Mammary epithelial cell (primary cell): ENCODE results near the gene NLRP9.

ENCODE experiments used
- EZH2 ChIP-seq: IDR thresholded peaks from 2 replicates; pipeline ENCODE4 v1.6.1; 2012; ENCODE audit warnings: low read length, inconsistent platforms, borderline replicate concordance
- TF ChIP-seq, protein P1 (sequence below), 2 donors: IDR thresholded peaks in 1 of 2; conservative IDR thresholded peaks in 1 of 2; 2 replicates each; pipeline ENCODE4 v1.5.1; 2011 to 2012; ENCODE audit warnings: inconsistent platforms in 2 of 2, low read length in 2 of 2, mild to moderate bottlenecking in 2 of 2, control low read depth in 1 of 2, low read depth in 1 of 2; ENCODE audit not compliant: insufficient read depth in 1 of 2; ENCODE audit errors: extremely low read depth in 1 of 2

DNA sequence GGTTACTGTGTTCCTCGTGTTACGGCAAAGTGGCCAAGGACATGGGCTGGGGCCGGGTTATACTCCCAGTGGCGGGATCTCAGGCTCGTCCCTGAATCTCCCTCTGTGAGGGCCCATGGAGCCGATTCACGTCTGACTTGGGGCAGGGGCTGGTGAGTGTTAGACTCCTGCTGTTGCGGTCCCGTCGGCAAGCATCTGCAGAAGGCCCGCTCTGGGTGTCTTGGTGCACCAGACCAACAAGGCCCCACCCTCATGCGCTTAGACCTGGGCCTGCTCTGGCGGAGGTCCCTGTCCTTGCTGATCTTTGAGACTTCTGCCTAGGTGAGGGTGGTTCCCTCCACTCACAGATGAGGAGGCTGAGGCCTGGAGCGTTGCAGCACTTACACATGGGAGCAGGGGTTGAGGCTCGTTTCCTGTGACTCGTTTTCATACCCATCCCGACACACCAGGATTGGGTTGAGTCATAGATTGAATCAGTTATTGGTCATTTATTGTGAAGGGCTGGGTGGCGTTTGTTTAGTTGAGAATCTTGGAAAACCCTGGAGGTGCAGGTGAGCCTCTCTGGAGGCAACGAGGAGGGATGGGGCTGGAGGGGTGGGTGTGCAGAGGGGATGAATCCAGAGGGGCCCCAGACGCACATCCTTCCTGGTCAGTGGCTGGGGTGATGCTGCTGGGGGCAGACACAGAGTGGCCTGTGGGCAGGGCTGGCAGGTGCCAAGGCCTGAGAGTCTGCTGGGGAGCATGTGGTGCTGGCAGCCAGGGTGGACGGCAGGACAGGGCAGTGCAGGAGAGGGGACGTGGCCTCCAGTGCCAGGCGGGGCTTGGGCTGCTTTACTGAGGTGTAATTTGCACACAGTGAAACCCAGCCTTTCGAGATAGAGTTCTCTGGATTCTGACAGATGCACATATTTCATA lies 58.6 kb downstream of the NLRP9 start:
- no peak for TF ChIP-seq EZH2
- TF ChIP-seq, protein P1, sequence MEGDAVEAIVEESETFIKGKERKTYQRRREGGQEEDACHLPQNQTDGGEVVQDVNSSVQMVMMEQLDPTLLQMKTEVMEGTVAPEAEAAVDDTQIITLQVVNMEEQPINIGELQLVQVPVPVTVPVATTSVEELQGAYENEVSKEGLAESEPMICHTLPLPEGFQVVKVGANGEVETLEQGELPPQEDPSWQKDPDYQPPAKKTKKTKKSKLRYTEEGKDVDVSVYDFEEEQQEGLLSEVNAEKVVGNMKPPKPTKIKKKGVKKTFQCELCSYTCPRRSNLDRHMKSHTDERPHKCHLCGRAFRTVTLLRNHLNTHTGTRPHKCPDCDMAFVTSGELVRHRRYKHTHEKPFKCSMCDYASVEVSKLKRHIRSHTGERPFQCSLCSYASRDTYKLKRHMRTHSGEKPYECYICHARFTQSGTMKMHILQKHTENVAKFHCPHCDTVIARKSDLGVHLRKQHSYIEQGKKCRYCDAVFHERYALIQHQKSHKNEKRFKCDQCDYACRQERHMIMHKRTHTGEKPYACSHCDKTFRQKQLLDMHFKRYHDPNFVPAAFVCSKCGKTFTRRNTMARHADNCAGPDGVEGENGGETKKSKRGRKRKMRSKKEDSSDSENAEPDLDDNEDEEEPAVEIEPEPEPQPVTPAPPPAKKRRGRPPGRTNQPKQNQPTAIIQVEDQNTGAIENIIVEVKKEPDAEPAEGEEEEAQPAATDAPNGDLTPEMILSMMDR (conservative IDR thresholded peaks at IDR 0.05 in 1 of 2, IDR thresholded peaks at IDR 0.05 in 1 of 2; ENCODE audit: extremely low read depth in 1 of 2, insufficient read depth in 1 of 2, low read depth in 1 of 2, low read length in 2 of 2) = no peak
